DMS79 (cell line): ENCODE data around the gene C1orf167.
A peak's percentile ranks its signal among the peaks of the same experiment; 100 is the strongest.

ENCODE experiments used
- DNase-seq: peaks from one replicate; lab custom pipeline; 2025; lab: John Stamatoyannopoulos, UW

Gene C1orf167

DNA sequence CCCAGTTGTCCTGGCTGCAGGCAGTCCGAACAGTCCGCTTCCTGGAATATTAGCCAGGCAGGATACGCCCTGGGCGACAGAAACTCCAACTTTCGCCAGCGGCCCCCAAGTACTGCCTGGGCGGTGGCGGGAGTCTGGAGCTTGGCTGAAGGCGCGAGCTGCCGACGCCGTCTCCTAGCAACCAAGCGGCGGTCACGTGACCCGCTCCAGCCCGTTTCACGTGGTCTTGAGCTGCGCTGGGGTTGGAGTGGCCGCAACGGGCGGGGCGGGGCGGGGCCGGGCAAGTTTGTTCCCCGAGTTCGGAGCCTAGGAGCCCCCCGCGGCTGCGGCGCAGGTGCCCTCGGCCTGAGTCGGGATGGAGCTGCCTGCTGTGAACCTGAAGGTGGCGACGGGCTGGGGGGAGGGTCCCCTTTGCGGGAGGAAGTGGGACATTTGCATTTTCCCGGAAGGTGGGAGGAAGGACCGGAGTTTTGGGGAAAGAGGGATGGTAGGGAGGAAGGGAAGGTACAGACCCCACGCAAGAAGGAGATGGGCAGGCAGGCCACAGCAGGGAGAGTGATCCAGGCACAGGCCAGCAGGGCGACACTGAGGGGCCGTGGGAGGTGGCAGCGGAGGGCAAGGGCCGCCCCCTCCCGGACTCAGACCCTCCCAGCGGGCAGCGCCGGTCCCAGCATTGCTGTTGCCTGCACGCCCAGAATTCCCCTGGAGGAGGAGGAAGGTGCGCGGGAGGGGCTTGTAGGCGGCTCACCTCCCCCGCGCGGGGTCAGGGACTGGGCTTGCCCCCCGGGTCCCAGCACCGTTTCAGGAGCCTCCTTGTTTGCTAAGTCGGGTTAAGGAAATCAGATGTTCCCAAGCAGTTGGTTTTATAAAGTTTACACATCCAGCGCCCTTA lies 25.9 kb upstream of the C1orf167 start, which contains the start of gene AGTRAP:
TSS of gene AGTRAP (plus strand) at position 283 of the 892 bp plus-strand sequence. CDS start at position 356, 73 bp downstream.
- DNase-seq, result peak; percentile 84

DNA sequence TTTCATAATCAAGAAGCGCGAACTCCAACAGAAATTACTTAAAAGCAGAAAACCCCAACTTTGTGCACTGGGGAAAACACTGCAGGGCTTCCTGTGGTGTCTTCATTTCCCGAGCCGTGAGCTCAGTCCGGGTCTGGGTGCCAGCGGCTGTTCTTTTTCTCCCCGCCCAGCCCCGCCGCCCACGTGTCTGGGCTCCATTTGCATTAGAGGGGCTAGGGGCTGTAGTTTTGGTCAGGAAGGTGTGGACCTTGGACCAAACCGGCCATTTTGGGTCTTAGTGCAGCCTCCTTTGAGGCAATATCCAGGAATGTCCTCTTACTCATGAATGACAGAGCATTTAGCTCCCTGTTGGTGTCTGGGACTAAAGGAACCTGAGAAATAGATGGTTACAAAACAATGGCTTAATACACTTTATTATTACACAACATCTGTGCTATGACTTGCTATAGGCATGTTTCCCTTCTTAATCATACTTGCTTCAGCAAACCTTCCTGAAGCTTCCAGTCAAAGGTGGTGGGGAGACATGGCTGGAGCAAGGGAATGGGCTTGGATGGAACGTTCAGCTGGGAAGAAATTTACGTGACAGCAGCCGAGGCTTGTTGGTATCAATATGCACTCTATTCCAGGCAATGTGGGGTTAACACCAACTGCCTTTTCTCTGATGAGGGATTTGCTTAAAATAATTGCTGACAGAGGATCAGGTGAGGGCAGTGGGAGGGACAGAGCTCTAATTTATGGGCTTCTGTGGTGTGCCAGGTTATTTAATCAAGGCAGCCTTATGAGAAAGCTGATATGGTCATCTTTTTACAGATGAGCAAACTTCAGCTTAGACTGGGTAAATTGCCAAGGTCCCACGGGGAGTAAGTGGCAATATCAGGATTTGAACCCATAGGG lies 25.0 kb upstream of the C1orf167 start:
- peak; percentile 36 for DNase-seq

DNA sequence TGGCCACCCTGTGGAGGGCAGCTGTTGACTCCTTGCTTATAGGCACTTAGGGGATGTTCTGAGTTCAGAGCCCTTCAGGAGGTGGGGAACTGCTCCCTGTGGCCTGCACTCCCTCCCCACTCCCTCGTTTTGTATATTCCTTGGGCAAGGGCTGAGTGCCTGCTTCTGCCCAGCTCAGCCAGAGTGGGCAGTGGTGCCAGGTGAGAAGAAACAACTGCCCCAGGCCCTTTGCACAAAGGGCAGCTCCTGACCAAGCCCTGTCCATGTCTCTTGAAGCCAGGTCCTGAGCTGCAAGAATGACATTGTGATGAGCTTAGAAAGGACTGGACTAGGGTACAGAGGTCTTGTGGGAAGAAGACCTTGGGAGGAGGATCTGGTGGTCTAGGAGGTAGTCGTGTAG lies 23.9 kb upstream of the C1orf167 start:
- no peak for DNase-seq

- DNase-seq, result no peak
Observed at GRCh38 chr1:11738783-11739182, 23.2 kb upstream of the C1orf167 start.

- DNase-seq, result no peak
Observed at GRCh38 chr1:11740258-11741192, 21.5 kb upstream of the C1orf167 start.

GRCh38 chr1:11741482-11741881 lies 20.5 kb upstream of the C1orf167 start:
- DNase-seq, result no peak

DNA sequence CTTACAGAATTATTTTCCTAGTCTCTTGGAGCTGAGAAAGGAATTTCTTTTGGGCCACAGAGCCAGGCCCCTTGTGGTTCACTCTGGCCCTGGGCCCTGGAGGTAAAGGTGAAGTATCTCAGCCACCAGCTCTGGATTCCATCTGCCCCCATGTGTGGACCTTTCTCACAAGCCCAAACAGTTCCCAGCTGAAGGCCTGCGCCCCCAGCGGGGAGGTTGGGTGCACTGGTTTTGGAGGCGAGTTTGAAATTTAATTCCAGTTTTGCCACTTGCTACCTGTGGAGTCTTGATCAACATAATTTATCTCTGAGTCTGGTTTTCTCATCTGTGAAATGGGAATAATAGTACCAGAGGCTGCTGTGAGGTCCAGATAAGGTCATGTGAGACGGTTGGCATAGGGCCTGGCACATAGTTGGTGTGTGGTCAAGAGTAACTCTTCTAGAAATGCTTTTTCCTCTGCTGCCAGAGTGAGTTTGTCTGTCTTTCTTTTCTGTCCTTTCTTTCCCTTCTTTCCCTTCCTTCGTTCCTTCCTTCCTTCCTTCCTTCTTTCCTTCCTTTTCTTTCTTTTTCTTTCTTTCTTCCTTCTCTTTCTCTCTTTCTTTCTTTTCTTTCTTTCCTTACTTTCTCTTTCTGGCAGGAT lies 20.0 kb upstream of the C1orf167 start:
- DNase-seq, result no peak

DNA sequence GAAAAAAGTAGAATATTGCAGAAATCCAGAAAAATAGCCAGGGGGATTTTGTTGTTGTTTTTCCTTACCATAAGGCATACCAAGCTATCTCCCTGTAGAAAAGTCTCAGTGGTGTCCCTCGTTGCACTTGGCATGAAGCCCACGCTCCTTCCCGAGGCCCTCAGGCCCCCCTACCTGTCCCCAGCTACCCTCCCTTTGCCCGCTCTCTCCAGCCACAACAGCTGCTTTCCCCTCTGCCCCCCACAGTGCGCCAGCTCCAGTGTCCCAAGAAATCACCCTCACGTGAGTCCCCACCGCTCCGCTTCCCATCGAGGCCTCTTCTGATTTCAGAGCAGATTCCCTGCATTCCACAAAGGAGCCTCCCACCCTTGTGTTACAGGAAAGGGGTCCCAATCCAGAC lies 17.7 kb upstream of the C1orf167 start:
- no peak for DNase-seq

- no peak for DNase-seq
Observed at GRCh38 chr1:11746092-11746491, 15.9 kb upstream of the C1orf167 start.

DNA sequence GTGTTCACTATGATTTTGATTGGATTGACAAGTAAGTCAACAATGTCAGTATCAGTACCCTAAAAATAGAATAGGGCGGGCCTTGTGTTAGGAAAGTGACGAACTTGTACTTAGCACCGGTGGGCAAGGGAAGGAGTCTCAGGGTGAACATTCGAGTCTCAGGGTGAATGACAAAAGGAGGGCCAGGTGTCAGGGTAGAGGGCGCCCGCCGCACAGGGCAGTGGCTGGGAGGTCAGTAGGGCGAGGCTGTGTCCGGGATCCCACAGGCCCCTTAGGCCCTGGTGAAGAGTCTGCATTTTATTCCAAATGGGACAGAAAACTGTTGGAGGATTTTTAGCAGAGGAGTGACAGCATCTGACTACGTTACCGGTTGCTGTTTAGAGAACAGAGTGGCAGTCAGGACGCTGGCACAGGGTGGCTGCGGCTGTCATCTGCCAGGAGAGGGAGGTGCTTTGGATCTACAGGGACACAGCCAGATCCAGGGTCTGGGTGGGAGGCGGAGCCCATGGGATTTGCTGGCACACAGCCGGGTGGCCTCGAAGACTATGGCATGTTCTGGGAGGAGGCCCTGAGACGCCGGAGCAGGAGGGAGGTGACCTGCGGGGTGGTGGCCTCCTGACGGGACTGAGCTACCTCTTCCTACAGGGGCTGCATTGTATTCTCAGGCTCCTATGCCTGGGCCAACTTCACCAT lies 15.1 kb upstream of the C1orf167 start:
- no peak for DNase-seq

GRCh38 chr1:11748294-11749202 lies 13.4 kb upstream of the C1orf167 start:
- DNase-seq, result no peak

- no peak for DNase-seq
Observed at GRCh38 chr1:11749203-11749689, 12.7 kb upstream of the C1orf167 start.

GRCh38 chr1:11749996-11750395 lies 12.0 kb upstream of the C1orf167 start:
- DNase-seq, result no peak

DNA sequence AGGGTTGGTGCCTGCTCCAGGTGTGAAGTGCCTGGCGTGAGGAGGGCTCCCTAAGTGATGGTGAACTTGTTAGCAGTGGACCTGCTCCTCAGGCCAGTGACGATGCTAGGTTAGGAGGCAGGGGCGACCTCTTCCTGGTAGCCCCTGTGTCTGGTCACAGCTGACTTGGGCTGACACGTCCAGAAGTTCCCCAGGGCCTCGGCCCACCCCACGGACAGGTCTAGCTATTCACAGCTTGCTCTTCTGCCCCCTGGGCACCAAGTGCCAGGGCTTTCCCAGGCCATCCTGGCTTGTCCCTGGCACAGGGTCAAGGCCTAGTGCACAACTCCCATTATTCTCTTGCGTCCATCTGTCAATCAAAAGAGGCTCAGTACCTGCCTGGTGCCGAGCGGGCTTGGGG lies 10.9 kb upstream of the C1orf167 start:
- no peak for DNase-seq

GRCh38 chr1:11752359-11753088 lies 9.5 kb upstream of the C1orf167 start:
- DNase-seq, result no peak

- DNase-seq, result no peak
Observed at GRCh38 chr1:11753555-11754208, 8.3 kb upstream of the C1orf167 start.

DNA sequence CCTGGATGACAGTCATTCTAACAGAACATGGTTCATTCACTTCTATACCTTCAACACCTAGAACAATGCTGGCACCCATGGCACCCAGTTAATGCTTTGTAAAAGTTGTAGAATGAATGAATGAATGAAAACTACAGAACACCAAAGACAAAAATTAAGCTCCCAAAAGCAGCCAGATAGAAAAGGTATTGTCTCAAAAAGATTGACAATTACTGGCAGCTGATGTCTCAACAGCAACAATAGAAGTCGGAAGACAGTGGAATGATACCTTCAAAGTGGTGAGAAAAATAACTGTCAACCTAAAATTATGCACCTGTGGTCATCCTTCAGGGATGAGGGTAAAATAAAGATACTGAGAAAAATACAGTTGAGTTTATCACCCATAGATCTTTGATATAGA lies 4.9 kb upstream of the C1orf167 start:
- DNase-seq, result no peak

DNA sequence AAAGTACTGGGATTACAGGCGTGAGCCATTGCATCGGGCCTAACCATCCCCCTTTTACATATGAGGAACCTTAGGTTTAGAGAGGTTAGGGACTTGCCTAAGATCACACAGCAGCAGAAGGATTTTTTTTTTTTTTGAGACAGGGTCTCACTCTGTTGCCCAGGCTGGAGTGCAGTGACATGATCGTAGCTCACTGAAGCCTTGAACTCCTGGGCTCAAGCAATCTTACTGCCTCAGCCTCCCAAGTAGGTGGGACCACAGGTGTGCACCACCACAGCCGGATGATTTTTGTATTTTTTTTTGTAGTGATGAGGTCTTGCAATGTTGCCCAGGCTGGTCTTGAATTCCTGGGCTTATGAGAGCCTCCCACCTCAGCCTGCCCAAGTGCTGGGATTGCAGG lies 2.2 kb upstream of the C1orf167 start:
- DNase-seq, result no peak
